Medulla oblongata (tissue), 1 donor: ENCODE results near the gene RPL13.
"Not testable (repeated sequence)": the region's sequence is repeated elsewhere in the genome, so short reads cannot be mapped to it uniquely, and the experiment has no call there.

Source experiments
- DNase-seq: peaks from one replicate; pipeline ENCODE4 v3.0.0-alpha.2; 2015; ENCODE audit errors: extremely low spot score

The RPL13 gene

DNA sequence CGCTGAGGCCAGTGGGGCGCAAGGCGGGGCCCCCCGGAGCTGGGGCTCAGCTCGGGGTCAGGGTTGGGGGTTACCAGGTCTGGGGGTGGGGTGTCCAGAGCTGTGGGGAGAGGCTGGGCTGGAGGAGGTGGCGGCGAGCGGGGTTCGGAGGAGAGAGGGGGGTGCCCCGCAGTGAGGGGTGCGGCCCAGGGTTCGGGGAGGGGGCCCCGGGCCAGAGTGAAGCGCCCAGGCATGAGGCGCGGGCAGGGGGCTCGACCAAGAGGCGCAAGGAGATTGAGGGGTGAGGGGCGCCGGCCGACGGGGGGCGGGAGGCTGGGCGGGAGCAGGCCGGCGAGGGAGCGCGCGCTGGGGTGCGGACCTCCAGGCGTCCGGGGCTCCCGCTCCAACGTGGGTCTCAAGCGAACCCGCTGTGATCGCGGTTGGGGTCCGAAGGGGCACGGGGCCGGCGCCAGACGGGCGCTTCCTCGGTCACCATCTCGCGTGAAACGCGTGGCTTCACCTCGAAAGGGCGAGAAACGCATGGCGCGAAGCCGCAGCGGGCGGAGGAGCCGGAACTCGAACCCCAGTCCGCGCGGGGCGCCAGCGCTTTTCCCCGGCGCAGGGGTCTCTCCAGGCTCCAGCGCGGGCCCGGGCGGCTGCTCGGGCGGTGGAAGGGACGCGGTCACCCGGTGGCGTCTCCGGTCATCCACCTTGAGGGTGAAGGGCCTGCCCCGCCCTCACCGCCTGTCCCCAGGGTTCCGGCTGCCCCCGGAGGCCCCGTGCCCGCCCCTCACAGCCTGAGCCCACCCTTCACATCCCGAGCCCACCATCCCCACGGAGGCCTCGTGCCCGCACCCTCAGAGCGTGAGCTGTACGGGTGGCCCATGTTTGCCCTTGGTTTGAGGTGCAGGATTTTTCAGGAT lies 15.9 kb downstream of the RPL13 start:
- DNase-seq = no peak

DNA sequence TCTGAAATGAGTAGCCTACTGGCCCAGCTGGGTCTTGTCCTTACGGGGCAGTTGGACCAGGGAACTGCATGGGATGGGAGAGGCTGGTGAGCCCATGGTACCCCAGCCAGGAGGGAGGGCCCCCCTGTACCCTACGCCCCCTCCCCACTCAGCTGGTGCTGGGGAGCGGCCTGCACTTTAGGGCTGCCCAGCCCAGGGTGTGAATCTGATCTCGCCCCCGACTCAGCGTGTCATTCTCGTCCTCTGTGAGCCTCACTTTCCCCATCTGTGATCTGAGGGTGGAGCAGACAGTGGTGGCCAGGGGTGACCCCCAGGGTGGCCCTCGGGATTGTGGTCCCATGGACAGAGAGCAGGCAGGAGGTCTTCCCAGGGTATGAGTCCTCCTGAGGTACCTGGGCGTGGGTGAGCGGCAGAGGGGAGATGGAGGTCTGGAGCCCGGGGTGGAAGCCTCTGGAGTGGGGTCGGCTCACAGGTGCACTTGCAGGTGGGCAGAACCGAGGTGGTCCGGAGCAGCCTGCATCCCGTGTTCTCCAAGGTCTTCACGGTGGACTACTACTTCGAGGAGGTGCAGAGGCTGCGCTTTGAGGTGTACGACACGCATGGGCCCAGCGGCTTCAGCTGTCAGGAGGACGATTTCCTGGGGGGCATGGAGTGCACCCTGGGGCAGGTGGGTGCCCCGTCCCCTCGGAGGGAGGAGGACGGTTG lies 16.7 kb downstream of the RPL13 start:
- DNase-seq = no peak

DNA sequence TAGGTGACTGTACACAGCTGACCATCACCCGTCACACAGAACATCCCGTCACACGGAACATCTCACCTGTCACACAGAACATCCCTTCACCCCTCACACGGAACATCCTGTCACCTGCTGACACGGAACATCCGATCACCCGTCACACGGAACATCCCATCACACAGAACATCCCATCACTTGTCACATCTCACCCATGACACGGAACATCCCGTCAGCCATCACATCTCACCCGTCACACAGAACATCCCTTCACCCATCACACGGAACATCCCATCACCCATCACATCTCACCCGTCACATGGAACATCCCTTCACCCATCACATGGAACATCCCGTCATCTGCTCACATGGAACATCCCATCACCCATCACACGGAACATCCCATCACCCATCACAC lies 18.9 kb downstream of the RPL13 start:
- no peak for DNase-seq

DNA sequence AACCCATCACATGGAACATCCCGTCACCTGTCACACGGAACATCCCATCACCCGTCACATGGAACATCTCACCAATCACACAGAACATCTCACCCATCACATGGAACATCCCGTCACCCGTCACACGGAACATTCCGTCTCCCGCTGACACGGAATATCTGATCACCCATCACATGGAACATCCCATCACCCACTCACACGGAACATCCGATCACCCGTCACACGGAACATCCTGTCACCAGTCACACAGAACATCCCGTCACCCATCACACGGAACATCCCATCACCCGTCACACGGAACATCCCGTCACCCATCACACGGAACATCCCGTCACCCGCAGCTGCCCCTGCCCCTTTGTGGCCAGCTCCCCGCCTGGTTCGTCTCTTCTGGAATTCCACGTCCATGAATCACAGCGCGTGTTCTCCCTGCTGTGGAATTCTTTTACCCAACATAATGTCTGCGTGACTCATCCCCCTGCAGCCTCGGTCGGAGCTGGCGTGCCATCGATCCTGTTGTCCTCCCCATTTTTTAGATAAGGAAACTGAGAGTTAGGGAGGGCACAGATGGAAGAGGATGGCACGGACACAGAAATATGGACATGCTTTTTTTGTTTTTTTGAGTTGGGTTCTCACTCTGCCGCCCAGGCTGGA lies 20.7 kb downstream of the RPL13 start:
- DNase-seq = no peak

DNA sequence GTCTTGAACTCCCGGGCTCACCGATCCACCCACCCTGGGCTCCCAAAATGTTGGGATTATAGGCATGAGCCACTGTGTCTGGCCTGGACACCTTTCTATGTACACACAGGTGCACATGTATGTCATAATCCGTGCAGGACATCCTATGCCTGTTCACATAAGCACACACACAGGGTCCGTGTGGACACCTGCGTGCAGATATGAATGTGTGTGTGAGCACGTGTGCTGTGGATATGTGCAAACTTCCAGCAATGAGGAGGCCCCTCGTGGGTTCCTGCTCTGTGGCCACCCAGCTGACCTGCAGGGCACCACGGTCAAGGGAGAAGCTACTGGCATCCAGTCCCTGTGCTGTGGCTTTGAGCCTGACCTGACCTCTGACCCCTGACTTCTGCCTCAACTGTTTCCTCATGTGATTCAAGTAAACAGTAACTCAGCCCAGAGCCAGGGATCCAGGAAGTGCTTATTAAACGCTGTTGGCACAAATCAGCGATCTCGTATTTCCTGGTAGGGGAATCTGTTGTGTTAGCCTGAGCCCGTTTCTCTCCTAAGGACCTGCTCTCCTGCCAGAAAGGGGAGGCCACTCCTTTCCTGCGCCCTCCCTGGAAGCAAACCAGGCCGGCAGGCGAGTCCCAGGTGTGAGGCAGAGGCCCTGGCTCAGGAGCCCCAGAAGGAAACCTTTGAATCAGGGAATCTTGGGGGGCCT lies 21.5 kb downstream of the RPL13 start:
- no peak for DNase-seq

DNA sequence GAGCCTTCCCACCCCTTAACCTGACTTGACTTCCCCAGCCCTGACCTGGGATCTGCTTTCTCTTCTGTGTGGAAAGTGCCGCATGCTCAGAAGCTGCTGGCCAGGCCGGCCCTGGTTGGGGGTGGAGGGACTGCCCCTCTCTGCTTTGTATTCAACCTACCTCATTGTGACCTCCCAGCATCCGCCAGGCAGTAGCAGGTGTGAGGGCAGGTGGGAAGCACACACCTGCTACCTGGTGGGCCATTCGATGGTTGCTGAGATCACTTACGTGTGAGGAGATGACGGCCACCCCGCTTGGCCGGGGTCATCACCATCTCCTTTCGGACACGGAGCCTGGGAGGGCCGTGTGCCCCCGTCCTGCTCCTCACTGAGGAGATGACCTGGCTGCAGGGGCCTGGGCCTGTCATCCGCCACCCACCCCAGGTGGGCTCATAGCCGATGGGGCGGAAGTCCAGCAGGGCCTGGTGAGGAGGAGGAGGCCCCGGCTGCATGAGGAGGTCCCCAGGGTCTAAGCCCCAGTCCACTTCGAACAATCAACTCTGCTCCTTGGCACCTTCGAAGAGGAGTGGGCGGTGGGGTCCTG lies 22.2 kb downstream of the RPL13 start:
- DNase-seq = no peak

DNA sequence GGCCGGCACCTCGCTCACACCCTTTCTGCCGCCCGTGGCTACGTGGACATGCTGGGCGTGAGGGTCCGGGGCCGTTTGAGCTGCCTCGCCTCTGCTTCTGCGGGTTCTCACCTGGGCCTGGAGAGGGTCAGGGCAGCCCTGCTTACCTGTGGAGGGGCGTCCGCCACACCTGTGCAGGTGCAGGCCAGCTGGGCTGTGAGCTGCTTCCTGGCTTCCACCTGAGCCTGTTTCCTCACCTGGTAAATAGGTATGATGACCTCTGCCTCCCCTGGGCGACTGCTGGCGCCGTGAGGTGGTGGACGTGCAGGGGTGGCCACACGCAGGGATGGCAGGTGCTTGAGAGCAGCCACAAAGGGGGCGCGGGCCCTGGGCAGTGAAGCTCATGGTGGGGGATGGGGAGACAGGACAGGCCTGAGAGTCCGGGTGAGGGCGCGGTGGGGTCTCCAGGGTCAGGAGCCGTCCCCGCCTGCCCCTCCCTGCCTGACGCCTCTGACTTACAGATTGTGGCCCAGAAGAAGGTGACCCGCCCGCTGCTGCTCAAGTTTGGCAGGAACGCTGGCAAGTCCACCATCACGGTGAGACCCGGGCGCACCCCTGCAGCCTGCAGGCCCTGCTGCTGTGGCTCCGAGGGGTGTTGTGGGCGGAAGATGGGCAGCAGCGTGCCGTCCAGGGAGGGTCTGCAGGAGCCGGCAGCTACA lies 22.9 kb downstream of the RPL13 start:
- no peak for DNase-seq

DNA sequence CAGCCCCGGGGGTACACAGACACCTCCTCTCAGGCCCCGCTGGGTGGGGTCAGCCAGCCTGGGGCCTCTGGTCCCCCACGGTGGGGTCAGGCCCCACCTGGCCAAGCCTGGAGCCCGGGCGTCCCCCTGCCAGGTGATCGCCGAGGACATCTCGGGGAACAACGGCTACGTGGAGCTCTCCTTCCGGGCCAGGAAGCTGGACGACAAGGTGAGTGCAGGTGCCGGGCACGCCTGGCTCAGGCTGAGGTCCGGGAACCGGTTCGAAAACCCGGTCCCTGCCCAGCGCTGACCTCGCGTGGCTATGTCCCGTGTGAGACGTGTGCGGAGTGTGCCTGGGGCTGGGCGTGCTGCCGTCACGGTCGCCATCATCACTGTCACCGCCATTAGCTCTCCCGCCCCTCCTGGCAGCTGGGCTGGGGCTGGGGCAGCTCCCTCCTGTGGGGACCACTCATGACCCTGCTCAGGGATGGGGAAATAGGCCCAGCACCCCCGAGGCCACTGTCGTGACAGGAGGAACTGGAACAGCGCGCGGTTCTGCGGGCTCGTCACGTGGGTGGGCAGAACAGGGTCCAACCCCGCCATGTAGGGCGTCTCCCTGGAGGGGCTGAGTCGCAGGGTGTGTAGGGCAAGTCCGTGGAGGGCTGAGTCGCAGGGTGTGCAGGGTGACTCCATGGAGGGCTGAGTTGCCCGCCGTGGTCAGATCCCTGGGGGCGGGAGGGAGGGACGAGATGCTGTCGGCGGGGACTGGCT lies 23.6 kb downstream of the RPL13 start:
- DNase-seq = no peak

DNA sequence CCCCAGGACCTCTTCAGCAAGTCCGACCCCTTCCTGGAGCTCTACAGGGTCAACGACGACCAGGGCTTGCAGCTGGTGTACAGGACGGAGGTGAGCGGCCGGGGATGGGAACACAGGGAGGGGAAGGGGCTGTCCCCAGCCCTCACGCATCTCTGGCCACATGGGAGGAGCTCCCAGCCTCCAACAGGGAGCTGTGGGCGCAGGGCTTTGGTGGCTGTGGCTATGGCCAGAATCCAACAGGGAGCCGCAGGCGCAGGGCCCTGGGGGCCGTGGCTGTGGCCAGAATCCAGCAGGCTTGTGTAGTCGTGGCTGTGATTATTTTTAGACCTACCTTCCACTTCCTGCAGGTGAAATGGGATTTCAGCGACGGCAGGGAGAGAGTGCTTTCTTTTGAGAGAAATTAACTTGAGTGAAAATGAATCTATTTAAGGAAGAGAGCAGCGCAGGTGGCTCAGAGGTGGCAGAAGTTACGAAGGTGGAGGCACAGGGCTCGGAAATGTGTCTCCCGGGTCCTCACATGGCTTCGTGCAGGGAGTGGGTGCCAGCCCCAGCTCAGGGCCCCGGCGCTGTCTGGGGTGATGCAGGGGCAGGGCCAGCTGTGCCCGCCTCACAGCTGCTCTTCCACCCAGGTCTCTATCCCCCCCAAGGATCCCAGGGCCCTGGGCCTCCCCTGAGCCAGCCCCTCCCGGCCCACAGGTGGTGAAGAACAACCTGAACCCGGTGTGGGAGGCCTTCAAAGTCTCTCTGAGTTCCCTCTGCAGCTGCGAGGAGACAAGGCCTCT lies 24.5 kb downstream of the RPL13 start:
- DNase-seq = no peak

DNA sequence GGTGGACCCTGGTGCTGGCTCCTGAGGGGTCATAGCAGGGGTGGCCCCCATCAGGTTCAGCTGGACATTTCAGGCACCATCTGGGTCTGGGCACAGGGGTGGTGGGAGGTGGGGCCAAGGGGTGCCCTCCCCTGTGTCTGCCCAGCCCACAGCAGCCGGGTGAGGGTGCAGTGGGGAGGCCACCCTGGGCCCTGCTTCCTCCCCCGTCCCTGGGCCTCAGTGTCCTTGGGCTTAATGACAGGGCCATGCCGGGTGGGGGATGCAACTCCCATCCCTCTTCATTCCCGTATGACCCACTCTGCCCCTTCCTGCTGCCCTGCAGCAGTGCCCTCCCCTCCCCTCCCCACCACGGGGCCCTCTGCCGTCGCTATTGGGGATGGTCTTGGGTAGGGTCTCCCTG lies 25.7 kb downstream of the RPL13 start:
- no peak for DNase-seq

DNA sequence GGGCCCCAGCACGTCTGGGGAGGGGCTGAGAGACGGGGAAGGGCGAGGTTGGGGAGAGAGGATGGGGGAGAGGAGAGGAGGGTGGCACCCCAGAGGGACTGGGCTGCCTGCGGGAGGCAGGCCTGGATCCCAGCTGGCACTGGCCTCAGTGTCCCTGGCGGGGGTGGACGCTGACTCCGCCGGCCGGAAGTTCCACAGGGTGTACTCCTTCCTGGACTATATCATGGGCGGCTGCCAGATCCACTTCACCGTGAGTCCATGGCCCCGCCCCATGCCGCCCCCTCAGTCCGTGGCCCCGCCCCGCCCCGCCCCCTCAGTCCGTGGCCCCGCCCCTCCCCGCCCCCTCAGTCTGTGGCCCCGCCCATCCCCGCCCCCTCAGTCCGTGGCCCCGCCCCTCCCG lies 26.4 kb downstream of the RPL13 start:
- DNase-seq = no peak

DNA sequence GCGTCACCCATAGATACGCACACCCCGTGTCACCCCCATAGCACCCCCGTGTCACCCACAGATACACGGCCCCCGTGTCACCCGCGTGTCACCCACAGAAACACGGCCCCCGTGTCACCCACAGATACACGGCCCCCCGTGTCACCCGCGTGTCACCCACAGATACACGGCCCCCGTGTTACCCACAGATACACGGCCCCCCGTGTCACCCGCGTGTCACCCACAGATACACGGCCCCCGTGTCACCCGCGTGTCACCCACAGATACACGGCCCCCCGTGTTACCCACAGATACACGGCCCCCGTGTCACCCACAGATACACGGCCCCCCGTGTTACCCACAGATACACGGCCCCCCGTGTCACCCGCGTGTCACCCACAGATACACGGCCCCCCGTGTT lies 27.2 kb downstream of the RPL13 start:
- DNase-seq = not testable (repeated sequence)

DNA sequence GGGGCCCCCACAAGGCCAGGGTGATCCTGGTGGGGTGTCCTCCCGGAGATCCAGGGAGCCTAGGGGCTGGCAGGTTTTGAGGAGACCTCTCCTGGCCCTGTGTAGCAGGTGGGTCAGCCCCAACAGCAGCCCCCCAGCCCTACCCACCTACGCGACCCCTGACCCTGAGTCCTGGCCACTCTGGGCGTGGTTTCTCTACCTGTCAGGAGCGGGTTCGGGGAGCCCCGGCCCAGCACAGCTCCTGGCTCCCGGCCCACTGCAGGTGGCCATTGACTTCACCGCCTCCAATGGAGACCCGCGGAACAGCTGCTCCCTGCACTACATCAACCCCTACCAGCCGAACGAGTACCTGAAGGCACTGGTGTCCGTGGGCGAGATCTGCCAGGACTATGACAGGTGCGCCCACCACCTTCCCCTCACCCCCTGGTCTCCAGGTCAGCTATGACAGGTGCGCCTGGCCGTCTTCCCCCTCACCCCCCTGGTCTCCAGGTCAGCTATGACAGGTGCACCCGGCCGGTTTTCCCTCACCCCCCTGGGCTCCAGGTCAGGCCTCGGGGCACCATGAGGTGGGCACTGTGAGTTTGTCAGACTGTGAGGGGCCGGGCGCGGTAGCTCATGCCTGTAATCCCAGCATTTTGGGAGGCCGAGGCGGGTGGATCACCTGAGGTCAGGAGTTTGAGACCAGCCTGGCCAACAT lies 28.1 kb downstream of the RPL13 start:
- no peak for DNase-seq

DNA sequence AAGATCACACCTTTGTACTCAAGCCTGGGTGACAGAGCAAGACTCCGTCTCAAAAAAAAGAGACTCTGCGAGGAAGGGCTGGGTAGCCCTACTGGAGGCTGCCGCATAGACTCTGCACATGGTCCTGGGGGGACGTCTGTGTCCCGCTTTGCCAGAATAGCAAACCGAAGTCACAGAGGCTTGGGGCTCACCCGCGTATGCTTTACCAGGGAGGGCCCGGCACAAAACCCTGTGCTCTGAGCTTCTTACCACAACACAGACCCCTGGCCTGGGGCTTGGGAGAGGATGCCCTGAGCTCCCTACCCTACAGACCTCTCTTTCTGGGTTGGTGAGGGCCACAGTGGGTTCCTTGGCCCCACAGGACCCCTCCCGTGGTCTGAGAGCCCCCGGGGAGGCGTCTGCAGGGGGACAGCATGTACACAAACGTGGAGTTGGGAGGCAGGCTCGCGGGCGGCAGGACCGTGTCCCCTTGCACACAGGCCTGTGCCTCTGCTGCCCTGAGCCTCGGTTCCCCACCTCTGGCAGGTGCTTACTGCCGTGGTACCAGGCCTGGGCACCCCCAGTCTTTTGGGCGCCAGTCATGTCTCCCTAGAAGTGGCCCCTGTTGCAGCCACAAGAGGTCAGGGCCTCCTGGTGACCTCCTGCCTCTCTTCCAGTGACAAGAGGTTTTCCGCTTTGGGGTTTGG lies 28.9 kb downstream of the RPL13 start:
- DNase-seq = no peak

DNA sequence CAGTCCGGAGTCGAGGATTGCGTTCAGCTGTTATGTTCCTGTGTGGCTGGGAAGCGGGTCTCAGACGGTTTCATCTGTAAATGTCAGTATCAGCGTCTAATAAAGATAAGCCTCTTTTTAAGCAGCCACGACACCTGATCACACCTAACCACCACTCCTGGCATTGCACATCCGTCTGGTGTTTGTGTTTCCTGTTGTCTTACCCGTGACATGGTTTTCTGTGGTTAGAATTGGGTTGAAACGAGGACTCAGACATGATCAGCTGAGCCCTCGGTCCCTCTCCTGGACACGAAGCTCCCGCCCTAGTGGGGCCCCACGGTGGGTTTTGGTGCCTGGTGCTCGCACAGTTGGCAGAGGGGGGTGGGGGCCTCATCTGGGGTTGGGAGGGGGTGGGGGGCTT lies 33.4 kb downstream of the RPL13 start:
- no peak for DNase-seq

DNA sequence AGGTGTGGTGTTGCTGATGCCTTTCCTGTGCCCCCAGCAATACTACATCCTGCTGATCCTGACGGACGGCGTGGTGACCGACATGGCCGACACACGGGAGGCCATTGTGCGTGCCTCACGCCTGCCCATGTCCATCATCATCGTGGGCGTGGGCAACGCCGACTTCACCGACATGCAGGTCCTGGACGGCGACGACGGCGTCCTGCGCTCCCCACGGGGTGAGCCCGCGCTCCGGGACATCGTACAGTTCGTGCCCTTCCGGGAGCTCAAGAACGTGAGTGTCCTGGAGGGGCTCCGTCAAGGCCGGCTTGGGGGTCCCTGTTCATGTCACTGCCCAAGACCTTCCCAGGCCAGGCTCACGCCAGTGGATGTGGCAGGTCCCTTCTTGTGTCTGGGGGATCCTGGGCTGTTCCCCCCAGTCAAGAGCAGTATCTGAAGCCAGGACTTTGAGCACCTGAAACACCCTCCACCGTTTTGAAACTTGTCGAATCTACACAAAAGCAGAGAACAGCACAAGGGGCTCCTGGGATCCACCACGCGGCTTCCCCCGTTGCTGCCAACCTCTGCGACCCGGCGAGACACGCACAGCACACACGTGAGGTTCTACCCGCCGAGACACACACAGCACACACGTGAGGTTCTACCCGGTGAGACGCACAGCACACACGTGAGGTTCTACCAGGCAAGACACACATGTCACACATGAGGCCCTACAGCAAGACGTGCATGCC lies 35.0 kb downstream of the RPL13 start:
- no peak for DNase-seq

DNA sequence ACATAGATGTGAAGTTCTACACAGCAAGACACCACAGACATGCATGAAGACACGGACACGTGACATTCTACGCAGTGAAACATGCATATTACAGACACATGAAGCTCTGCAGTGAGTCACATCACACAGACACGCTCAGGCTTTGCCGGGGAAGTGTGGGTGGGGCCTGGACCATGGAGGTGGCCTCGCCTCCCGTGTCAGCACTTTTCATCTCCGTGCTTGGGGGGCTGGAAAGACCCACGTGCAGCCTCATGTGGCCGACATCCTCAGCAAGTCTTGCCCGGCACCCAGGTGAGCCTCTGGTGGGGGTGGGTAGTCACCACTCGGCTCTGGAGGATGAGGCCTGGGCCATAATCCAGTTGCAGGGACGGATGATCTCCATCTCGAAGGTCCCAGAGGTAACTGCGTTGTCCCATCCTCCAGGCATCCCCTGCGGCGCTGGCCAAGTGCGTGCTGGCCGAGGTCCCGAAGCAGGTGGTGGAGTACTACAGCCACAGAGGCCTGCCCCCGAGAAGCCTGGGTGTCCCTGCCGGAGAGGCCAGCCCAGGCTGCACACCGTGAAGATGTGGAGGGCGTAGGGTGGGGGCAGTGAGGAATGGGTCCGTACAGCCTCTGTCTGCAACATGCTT lies 35.7 kb downstream of the RPL13 start:
- DNase-seq = no peak
